Omental fat pad (tissue), 4 donors: ENCODE measurements around the gene MFSD6L. TPM values are rescaled to one million over a fixed set of nuclear protein-coding genes. Genes with fewer than 3 reads are reported as not detected.

ENCODE experiments used
- ATAC-seq: fragments of 150-250 bp; one replicate; pipeline ENCODE4 v1.9.1; 2016; ENCODE audit warnings: mild to moderate bottlenecking, moderate library complexity; ENCODE audit not compliant: low FRiP score
- DNase-seq: peaks from one replicate; pipeline ENCODE4 v3.0.0-alpha.2; 2019; ENCODE audit warnings: low spot score
- CTCF ChIP-seq, 3 donors: fragments of 450-650 bp; IDR thresholded peaks; one replicate each; pipeline ENCODE4 v1.5.1; 2016 to 2017; ENCODE audit warnings: antibody characterized with exemption in 3 of 3, mild to moderate bottlenecking in 3 of 3, moderate library complexity in 2 of 3
- total RNA-seq, 4 donors: library from RNA; depleted of rRNA; stranded (reverse); fragments of >200 nt; gene quantifications; one replicate each; pipeline ENCODE4 v1.1.0, GENCODE V29; 2016

The MFSD6L gene
- total RNA-seq, 4 donors from 2014 or later = 0.24 to 0.25 TPM; not detected in 2

- peak; percentile 15 for ATAC-seq
- TF ChIP-seq CTCF (IDR thresholded peaks at IDR 0.05) = no peak
- no peak for DNase-seq
These were observed 526 bp upstream of the MFSD6L start for GRCh38 chr17:8799570-8800212.

- no peak for DNase-seq
- no peak for ATAC-seq
- no peak for TF ChIP-seq CTCF (IDR thresholded peaks at IDR 0.05)
These were observed 854 bp downstream of the MFSD6L start for GRCh38 chr17:8798176-8798845.

- no peak for DNase-seq
- ATAC-seq = no peak
- no peak for TF ChIP-seq CTCF (IDR thresholded peaks at IDR 0.05)
These were observed 1.5 kb downstream of the MFSD6L start for GRCh38 chr17:8797621-8798175.

GRCh38 chr17:8794636-8795035, 4.5 kb downstream of the MFSD6L start:
- TF ChIP-seq CTCF (IDR thresholded peaks at IDR 0.05) = no peak
- ATAC-seq (no peak), DNase-seq (no peak)

GRCh38 chr17:8793649-8794048, 5.5 kb downstream of the MFSD6L start:
- ATAC-seq (no peak), DNase-seq (no peak)
- TF ChIP-seq CTCF (IDR thresholded peaks at IDR 0.05) = no peak

GRCh38 chr17:8792646-8793045, 6.5 kb downstream of the MFSD6L start:
- DNase-seq (no peak), ATAC-seq (no peak)
- no peak for TF ChIP-seq CTCF (IDR thresholded peaks at IDR 0.05)

- ATAC-seq = no peak
- no peak for DNase-seq
- TF ChIP-seq CTCF (IDR thresholded peaks at IDR 0.05) = no peak
These were observed 7.3 kb downstream of the MFSD6L start for GRCh38 chr17:8791910-8792270.
